ENCODE measurements around the gene P2RY6.

Gene P2RY6

DNA sequence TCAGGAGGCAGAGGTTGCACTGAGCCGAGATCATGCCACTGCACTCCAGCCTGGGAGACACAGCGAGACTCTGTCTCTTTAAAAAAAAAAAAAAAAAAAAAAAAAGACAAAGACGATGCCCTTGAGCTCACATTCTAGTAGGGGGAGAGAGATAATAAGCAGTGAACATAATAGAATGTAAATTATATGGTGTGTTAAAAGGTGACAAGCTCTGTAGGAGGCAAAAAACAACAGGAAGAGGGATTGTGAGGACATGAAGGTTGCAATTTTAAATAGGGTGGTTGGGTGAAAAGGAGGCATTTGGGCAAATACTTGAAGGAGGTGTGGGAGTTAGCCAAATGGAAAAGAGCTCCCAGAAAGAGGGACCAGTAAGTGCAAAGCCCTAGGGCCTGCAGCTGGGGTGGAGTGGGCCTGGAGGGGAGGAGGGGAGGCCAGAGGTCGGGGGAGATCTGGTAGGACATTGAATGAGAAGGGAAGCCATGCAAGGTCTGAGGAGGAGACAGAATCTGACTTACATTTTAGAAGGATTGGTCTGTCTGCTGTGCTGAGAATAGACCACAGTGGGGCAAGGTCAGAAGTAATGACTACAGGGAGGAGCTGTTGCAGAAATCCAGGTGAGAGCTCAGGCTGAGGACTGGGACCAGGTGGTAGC lies 27.4 kb upstream of the P2RY6 start:
- TF ChIP-seq GATA2 (IDR thresholded peaks at IDR 0.05; ENCODE audit: low read depth, low read length) (no peak), GATA3 (IDR thresholded peaks at IDR 0.05; ENCODE audit: low read depth, low read length) (no peak)

DNA sequence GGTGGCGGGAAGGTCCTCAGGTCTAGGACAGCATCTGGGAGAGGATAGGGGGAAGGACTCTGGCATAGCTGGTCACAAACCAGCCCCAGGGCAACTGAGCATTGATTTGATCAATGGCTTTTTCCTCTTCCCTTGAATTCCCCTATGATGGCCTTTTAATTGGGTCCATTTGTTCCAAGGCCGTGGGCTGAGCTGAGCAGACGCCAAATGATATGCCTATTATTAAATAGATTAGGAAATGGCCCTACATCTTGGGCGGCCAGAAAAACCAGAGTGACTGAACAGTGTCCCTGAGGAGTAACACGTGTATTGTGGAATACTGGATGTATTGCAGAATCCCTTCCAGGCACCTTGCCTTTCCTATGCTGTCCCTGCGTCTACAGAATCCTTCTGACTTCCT lies 26.7 kb upstream of the P2RY6 start:
- no peak for TF ChIP-seq GATA3 (IDR thresholded peaks at IDR 0.05; ENCODE audit: low read depth, low read length)
- TF ChIP-seq GATA2 (IDR thresholded peaks at IDR 0.05; ENCODE audit: low read depth, low read length), result peak; percentile 37; the same call in 1 of the 2 replicates

GRCh38 chr11:73246303-73246702 lies 25.8 kb upstream of the P2RY6 start:
- TF ChIP-seq GATA2 (IDR thresholded peaks at IDR 0.05; ENCODE audit: low read depth, low read length) (no peak), GATA3 (IDR thresholded peaks at IDR 0.05; ENCODE audit: low read depth, low read length) (no peak)

DNA sequence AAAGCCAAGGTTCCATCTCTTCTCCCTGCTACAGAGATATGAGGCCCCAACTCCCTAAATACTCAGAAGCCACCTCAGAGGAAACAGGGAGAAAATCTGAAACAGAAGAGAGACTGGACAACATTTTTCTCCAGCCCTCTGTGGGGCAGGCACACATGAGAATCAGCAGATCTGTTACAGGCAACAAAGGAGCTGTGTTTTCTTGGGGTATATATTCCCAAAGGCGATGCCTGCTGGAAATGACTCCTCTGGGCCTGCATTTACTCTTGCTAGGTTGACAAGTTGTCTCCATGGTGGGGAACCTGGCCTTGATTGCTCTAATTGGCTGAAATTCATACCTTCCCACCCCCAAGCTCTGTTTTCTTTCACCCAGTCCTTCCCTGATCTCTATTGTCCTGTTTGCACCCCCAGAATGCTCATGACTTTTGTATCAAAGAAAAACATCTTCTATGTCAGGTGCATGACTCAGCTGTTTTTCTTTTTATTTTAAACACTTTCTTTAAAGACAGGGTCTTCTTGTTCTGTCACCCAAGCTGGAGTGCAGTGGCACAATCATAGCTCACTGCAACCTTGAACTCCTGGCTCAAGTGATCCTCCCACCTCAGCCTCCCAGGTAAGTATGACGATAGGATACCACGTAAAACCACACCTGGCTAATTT lies 23.5 kb upstream of the P2RY6 start:
- TF ChIP-seq GATA2 (IDR thresholded peaks at IDR 0.05; ENCODE audit: low read depth, low read length), result no peak
- TF ChIP-seq GATA3 (IDR thresholded peaks at IDR 0.05; ENCODE audit: low read depth, low read length), result no peak

DNA sequence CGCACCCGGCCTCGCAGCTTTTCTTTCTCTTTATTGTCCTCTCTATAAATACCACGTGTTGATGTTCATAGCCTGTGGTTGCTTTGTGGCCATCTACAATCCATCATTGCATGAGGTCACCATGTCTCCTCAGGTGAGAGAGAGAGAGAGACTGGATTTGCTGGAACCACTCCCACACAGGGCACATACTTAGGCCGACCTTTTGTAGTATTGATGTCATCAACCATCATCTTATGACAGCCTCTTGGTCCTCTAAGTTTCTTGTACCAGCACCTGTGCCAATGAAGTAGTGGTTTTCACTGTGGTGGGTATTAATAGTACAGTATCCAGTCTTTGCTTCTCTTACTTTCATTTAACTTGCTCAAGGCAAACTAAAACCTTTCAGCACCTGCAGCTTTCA lies 22.8 kb upstream of the P2RY6 start:
- no peak for TF ChIP-seq GATA3 (IDR thresholded peaks at IDR 0.05; ENCODE audit: low read depth, low read length)
- TF ChIP-seq GATA2 (IDR thresholded peaks at IDR 0.05; ENCODE audit: low read depth, low read length), result no peak

DNA sequence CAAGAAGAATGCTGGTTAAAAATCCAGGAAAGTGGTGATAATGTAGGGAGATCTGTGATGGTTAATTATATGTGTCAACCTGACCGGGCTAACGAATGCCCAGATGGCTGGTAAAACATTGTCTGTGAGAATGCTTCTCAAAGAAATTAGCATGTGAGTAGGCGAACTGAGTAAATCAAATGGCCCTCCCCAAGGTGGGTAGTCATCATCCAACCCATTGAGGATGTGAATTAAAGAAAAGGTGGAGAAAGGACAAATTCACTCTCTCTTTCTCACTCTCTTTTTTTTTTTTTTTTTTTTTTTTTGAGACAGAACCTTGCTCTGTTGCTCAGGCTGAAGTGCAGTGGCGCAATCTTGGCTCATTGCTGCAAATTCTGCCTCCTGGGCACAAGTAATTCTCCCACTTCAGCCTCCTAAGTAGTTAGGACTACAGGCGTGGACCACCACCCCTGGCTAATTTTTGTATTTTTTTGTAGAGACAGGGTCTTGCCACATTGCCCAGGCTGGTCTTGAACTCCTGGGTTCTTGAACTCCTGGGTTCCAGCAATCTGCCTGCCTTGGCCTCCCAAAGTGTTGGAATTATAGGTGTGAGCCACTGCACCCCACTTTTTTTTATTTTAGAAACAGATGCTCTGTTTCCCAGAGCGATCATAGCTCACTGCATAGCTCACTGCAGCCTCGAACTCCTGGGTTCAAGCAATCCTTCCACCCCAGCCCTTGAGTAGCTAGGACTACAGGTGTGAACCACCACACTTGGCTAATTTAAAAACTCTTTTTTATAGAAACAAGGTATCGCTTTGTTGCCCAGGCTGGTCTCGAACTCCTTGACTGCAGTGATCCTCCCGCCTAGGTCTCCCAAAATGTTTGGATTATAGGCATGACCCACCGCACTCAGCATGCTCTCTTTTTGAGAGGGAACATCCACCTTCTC lies 22.0 kb upstream of the P2RY6 start:
- no peak for TF ChIP-seq GATA2 (IDR thresholded peaks at IDR 0.05; ENCODE audit: low read depth, low read length)
- TF ChIP-seq GATA3 (IDR thresholded peaks at IDR 0.05; ENCODE audit: low read depth, low read length), result no peak

DNA sequence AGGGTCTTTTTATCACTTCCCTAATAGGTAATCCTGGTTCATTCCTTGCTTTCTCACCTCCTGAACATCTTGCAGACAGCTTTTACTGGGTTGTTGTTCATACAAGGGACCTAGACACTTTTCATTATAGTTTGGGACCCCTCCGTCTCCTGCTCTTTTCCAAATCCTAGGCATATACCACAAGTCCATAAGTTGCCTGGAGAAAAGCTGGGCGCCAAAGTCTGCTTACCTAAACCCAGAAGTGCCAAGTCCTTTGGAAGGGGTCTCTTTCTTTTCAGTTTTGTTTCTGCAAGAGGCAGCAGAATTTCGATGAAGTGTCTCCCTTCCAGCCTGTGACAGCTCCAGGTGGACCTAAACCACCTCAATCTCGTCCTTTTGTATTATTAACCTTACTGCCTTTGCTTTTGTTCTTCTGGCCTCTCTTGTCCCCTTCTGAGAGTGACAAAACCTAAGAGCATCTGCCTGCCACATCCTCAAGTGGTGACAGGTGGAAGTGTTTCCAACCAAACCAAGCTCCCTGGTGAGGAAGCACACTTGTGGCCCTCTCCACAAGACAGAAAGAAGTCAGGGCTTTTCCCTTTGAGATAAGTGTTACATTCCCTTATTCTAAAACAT lies 19.5 kb upstream of the P2RY6 start:
- no peak for TF ChIP-seq GATA2 (IDR thresholded peaks at IDR 0.05; ENCODE audit: low read depth, low read length)
- no peak for TF ChIP-seq GATA3 (IDR thresholded peaks at IDR 0.05; ENCODE audit: low read depth, low read length)

DNA sequence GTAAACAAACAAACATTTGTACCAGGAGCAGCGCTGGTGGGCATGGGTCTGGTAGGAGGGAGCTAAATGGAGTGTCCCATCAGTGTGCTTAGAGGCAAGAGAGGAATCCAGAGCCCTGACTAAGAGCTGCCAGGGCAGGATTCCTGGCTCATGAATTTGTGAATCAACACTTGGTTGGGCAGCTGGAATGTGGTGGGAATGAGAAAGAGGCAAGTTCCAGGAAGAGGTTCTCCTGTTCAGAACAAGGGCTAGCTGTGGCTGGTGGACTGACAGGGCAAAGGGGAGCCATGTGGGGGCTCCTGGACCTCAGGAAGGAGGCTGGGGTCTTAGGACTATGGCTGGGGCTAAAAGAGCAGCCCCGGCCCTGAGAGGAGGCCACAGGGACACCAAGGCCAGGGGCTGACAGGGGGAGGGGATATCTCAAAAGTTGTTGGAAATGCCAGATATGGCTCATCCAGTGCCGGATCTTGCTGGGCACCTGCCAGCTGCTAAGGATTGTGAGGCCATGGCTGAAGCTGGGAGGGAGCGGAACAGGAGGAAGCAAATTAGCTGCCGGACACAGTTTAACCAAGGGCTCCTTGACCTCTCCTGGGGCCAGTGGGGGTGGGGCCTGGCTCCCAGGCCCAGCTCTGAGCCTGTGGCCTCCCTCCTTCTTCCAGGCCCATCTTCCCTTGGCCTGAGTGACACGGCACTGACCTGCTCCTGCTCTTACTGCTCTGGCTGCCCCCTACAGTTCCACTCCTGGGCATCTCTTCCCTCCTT lies 14.6 kb upstream of the P2RY6 start:
- TF ChIP-seq GATA3 (IDR thresholded peaks at IDR 0.05; ENCODE audit: low read depth, low read length) (no peak), GATA2 (IDR thresholded peaks at IDR 0.05; ENCODE audit: low read depth, low read length) (no peak)

DNA sequence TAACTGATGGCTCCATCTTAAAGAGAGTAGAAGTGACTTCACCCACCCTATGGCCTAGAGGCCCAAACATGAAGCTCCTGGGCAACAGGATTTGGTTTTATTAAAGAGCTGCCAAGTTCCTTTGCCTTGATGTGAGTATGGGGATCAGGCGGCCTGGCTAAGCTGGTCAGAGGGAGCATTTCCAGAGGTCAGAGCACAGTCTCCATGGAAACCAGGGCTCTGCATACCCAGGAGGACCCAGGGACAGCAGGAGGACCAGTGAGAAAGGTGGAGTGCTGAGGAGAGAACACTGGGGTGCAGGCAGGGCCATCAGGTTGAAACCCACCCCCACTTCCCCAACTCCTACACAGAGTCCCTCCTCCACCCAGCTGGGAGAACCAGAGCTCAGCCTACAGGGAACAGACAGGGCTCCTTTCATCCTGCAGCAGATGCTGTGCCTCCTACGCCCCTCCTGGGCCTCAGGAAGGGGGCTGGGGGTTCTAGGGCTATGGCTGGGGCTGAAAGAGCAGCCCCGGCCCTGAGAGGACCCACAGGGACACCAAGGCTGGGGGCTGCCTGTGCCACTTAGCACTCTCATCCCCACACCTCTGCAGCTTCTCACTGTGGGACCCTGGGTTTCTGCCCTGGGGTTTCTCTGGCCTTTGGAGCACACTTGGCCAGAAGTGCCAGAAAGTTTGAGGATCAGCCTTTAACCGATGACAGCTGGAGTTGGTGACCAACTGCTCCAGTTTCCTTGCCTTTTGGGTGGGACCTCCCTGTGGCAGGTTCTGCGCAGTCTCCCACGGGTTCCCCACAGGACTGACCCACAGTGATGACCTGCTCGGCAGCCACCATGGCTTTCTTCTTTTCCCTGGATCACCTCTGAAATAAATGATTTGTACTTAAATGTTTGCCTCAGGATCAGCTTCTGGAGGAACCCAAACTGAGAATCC lies 13.8 kb upstream of the P2RY6 start:
- TF ChIP-seq GATA2 (IDR thresholded peaks at IDR 0.05; ENCODE audit: low read depth, low read length), result no peak
- TF ChIP-seq GATA3 (IDR thresholded peaks at IDR 0.05; ENCODE audit: low read depth, low read length), result no peak

GRCh38 chr11:73259406-73260126 lies 12.6 kb upstream of the P2RY6 start:
- TF ChIP-seq GATA2 (IDR thresholded peaks at IDR 0.05; ENCODE audit: low read depth, low read length), result no peak
- no peak for TF ChIP-seq GATA3 (IDR thresholded peaks at IDR 0.05; ENCODE audit: low read depth, low read length)

- no peak for TF ChIP-seq GATA3 (IDR thresholded peaks at IDR 0.05; ENCODE audit: low read depth, low read length)
- TF ChIP-seq GATA2 (IDR thresholded peaks at IDR 0.05; ENCODE audit: low read depth, low read length), result no peak
Measured at GRCh38 chr11:73260127-73260457, 12.0 kb upstream of the P2RY6 start.

Data from SH-SY5Y (cell line).